HepG2 (cell line): ENCODE data around the gene NFE2L3. TPM values are rescaled to one million over a fixed set of nuclear protein-coding genes. Genes with fewer than 3 reads are reported as not detected.

Experiments
- ARHGAP35 ChIP-seq: sonication (generic); formaldehyde crosslinking; IDR thresholded peaks from 2 replicates; pipeline ENCODE4 v1.9.0; 2022; ENCODE audit warnings: mild to moderate bottlenecking, inconsistent platforms, moderate library complexity, missing genetic modification reagents, borderline replicate concordance
- CBX5 ChIP-seq: sonication (generic); formaldehyde crosslinking; IDR thresholded peaks from 2 replicates; pipeline ENCODE4 v1.4.0; 2020; ENCODE audit warnings: missing genetic modification reagents, borderline replicate concordance
- NCOA1 ChIP-seq: sonication (generic); formaldehyde crosslinking; IDR thresholded peaks from 2 replicates; pipeline ENCODE4 v1.9.0; 2021; ENCODE audit warnings: missing genetic modification reagents
- NFE2L2 ChIP-seq: fragments of 150-350 bp; IDR thresholded peaks from 2 replicates; pipeline ENCODE4 v1.6.1; 2014; ENCODE audit warnings: low read length
- RFXAP ChIP-seq: sonication (generic); formaldehyde crosslinking; IDR thresholded peaks from 2 replicates; pipeline ENCODE4 v1.4.0; 2020; ENCODE audit warnings: missing genetic modification reagents, borderline replicate concordance
- TIGD3 ChIP-seq: sonication (generic); formaldehyde crosslinking; IDR thresholded peaks from 2 replicates; pipeline ENCODE4 v1.5.1; 2020; ENCODE audit warnings: mild to moderate bottlenecking, missing genetic modification reagents, borderline replicate concordance
- ZNF142 ChIP-seq: sonication (generic); formaldehyde crosslinking; IDR thresholded peaks from 2 replicates; pipeline ENCODE4 v1.4.0; 2020; ENCODE audit warnings: missing genetic modification reagents
- ZSCAN12 ChIP-seq: sonication (generic); formaldehyde crosslinking; IDR thresholded peaks from 2 replicates; pipeline ENCODE4 v1.9.0; 2021; ENCODE audit warnings: mild to moderate bottlenecking, missing genetic modification reagents
- polyA plus RNA-seq, 8 experiments: library from polyadenylated mRNA; depleted of rRNA in 3 of 8; stranded (reverse) in 7 of 8; unstranded in 1 of 8; fragments of >200 nt; fragmentation: Illumina TruSeq in 4 of 8; extraction: Trizol in 4 of 8; gene quantifications; 2 replicates each; pipeline versions ENCODE4 v1.2.1 to v1.2.3, GENCODE V29; 2011 to 2016; ENCODE audit warnings: low read depth in 4 of 8, missing spikeins in 1 of 8, mixed read lengths in 1 of 8; ENCODE audit not compliant: insufficient read depth in 1 of 8
- total RNA-seq, 5 experiments: library from RNA; depleted of rRNA; stranded (reverse); fragments of >200 nt; fragmentation: Illumina TruSeq; extraction: Trizol; gene quantifications; 2 replicates each; pipeline ENCODE4 v1.2.3, GENCODE V29; 2016; ENCODE audit warnings: low read depth in 1 of 5
- TF ChIP-seq, protein P1 (sequence below): sonication (generic); formaldehyde crosslinking; IDR thresholded peaks from 2 replicates; pipeline ENCODE4 v1.4.0; 2020; ENCODE audit warnings: missing genetic modification reagents
- TF ChIP-seq, protein P2 (sequence below): sonication (generic); formaldehyde crosslinking; IDR thresholded peaks from 2 replicates; pipeline ENCODE4 v1.4.0; 2020; ENCODE audit warnings: low read depth, mild to moderate bottlenecking, missing genetic modification reagents
- TF ChIP-seq, protein P3 (sequence below), 2 experiments: sonication (generic) in 1 of 2; formaldehyde crosslinking in 1 of 2; IDR thresholded peaks; 2 replicates each; pipeline versions ENCODE4 v1.4.0 to v1.6.1; 2016 to 2020; ENCODE audit warnings: borderline replicate concordance in 1 of 2, low read depth in 1 of 2, mild to moderate bottlenecking in 1 of 2, missing genetic modification reagents in 1 of 2

NFE2L3 gene
- total and polyA plus RNA-seq, 2 of the 13 experiments (the other 11 are each of a cell fraction or from before 2014, with no cell fraction given) = 11.4 to 19.4 TPM

DNA sequence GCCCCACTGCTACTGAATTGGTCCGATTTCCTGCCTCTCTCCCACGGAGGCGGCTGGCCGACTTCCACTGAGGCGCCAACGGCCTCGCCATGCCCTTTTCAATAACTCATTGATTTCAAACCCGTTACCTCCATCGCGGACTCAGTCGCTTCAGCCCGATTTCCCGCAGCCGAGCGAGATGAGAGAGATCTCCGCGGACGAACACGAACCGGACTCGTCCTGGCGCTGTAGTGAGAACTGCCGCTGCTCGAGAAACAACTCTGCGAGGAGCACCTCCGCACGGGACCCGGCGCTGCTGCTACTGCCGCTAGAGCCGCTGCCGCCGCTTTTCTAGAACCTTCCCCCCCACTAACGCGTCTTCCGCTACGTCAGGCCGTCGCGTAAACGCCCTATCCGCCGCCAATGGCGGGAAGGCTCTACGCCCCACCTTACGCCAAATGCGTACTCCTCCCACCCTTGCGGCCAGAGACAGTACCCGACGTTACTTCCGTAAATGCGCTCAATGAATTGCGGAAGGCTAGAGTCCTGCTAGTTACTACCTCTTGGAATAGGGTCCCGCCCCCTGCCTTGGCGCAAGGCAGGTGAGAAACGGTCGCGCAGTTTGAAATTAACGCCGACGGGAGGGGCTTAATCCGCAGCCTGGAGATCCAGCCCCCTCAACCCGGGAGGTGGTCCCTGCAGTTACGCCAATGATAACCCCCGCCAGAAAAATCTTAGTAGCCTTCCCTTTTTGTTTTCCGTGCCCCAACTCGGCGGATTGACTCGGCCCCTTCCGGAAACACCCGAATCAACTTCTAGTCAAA is 48.6 kb downstream of the NFE2L3 start, which contains the start of gene HNRNPA2B1 (continued):
- TF ChIP-seq NCOA1 (no peak), ARHGAP35 (CRISPR knock-in tag) (peak; percentile 33; the same call in 1 of the 2 replicates), ZNF142 (CRISPR knock-in tag) (no peak; the same call in 1 of the 2 replicates), RFXAP (CRISPR knock-in tag) (peak; percentile 62; the same call in 1 of the 2 replicates), CBX5 (CRISPR knock-in tag) (no peak), TIGD3 (CRISPR knock-in tag) (no peak), NFE2L2 (no peak), ZSCAN12 (peak; percentile 80; the same call in 1 of the 2 replicates)
- TF ChIP-seq, protein P1, sequence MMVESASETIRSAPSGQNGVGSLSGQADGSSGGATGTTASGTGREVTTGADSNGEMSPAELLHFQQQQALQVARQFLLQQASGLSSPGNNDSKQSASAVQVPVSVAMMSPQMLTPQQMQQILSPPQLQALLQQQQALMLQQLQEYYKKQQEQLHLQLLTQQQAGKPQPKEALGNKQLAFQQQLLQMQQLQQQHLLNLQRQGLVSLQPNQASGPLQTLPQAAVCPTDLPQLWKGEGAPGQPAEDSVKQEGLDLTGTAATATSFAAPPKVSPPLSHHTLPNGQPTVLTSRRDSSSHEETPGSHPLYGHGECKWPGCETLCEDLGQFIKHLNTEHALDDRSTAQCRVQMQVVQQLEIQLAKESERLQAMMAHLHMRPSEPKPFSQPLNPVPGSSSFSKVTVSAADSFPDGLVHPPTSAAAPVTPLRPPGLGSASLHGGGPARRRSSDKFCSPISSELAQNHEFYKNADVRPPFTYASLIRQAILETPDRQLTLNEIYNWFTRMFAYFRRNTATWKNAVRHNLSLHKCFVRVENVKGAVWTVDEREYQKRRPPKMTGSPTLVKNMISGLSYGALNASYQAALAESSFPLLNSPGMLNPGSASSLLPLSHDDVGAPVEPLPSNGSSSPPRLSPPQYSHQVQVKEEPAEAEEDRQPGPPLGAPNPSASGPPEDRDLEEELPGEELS (CRISPR knock-in tag) = peak; percentile 56
- TF ChIP-seq, protein P2, sequence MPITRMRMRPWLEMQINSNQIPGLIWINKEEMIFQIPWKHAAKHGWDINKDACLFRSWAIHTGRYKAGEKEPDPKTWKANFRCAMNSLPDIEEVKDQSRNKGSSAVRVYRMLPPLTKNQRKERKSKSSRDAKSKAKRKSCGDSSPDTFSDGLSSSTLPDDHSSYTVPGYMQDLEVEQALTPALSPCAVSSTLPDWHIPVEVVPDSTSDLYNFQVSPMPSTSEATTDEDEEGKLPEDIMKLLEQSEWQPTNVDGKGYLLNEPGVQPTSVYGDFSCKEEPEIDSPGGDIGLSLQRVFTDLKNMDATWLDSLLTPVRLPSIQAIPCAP (CRISPR knock-in tag) = no peak
- TF ChIP-seq, protein P3, sequence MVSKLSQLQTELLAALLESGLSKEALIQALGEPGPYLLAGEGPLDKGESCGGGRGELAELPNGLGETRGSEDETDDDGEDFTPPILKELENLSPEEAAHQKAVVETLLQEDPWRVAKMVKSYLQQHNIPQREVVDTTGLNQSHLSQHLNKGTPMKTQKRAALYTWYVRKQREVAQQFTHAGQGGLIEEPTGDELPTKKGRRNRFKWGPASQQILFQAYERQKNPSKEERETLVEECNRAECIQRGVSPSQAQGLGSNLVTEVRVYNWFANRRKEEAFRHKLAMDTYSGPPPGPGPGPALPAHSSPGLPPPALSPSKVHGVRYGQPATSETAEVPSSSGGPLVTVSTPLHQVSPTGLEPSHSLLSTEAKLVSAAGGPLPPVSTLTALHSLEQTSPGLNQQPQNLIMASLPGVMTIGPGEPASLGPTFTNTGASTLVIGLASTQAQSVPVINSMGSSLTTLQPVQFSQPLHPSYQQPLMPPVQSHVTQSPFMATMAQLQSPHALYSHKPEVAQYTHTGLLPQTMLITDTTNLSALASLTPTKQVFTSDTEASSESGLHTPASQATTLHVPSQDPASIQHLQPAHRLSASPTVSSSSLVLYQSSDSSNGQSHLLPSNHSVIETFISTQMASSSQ (IDR thresholded peaks at IDR 0.05; ENCODE audit: low read depth) = 0 out of 2 replicates have a peak, but pooled peaks have one; percentile 9
- TF ChIP-seq, protein P3 (CRISPR knock-in tag; IDR thresholded peaks at IDR 0.05; ENCODE audit: borderline replicate concordance) = no peak
